HG02852 (cell line): ENCODE measurements around the gene DPH2.

ENCODE experiments used
- ATAC-seq: cut with Tn5 transposase; IDR thresholded peaks from one replicate; pipeline ENCODE4 v1.9.1; 2021; ENCODE audit warnings: mild to moderate bottlenecking, moderate library complexity; ENCODE audit not compliant: unreplicated experiment

Gene DPH2

GRCh38 chr1:43969746-43970466 is at the start of gene DPH2:
TSS of gene DPH2 (plus strand) at chr1:43970010. CDS start at chr1:43970176, 166 bp downstream.
- peak; percentile 80 for ATAC-seq

- ATAC-seq: no peak
Observed at GRCh38 chr1:43921022-43921421, 48.8 kb upstream of the DPH2 start.

GRCh38 chr1:43924516-43924915 is 45.3 kb upstream of the DPH2 start:
- no peak for ATAC-seq

- ATAC-seq: no peak
Observed at GRCh38 chr1:43925846-43926245, 44.0 kb upstream of the DPH2 start.

- no peak for ATAC-seq
Observed at GRCh38 chr1:43930168-43930948, 39.5 kb upstream of the DPH2 start.

- no peak for ATAC-seq
Observed at GRCh38 chr1:43930949-43931275, 38.9 kb upstream of the DPH2 start.

- no peak for ATAC-seq
Observed at GRCh38 chr1:43931711-43932660, 37.8 kb upstream of the DPH2 start.

- ATAC-seq: no peak
Observed at GRCh38 chr1:43932786-43933385, 36.9 kb upstream of the DPH2 start.

GRCh38 chr1:43933386-43934100 is 36.3 kb upstream of the DPH2 start, which contains the start of gene ARTN:
TSS of gene ARTN (plus strand) at chr1:43933801. CDS start at chr1:43935657, 1,856 bp downstream.
- no peak for ATAC-seq

- ATAC-seq: no peak
Observed at GRCh38 chr1:43934101-43934985, 35.5 kb upstream of the DPH2 start.

- no peak for ATAC-seq
Observed at GRCh38 chr1:43934986-43935324, 34.9 kb upstream of the DPH2 start.

GRCh38 chr1:43935711-43936427 is 33.9 kb upstream of the DPH2 start:
- no peak for ATAC-seq

GRCh38 chr1:43936431-43937151 is 33.2 kb upstream of the DPH2 start:
- ATAC-seq: no peak

- ATAC-seq: no peak
Observed at GRCh38 chr1:43937179-43937865, 32.5 kb upstream of the DPH2 start.

- ATAC-seq: no peak
Observed at GRCh38 chr1:43938383-43938782, 31.4 kb upstream of the DPH2 start.

- no peak for ATAC-seq
Observed at GRCh38 chr1:43938892-43939587, 30.8 kb upstream of the DPH2 start.

- ATAC-seq: no peak
Observed at GRCh38 chr1:43942411-43942810, 27.4 kb upstream of the DPH2 start.
